ENCODE measurements around the gene EP400.

- TF ChIP-seq CTCF (IDR thresholded peaks at IDR 0.05; ENCODE audit: low read depth, low read length) (no peak), MAX (IDR thresholded peaks at IDR 0.05; ENCODE audit: low read depth, low read length) (no peak)
These were observed 27.6 kb upstream of the EP400 start for GRCh38 chr12:131921866-131922769.

Data from NB4 (cell line).